Gastrocnemius medialis (tissue), 4 donors: ENCODE data around the gene OR52E2. TPM values are rescaled to one million over a fixed set of nuclear protein-coding genes. Genes with fewer than 3 reads are reported as not detected.

ENCODE experiments used
- ATAC-seq, 2 donors: fragments of 150-250 bp; one replicate each; pipeline ENCODE4 v1.9.1; 2016
- DNase-seq, 2 donors: peaks; one replicate each; pipeline ENCODE4 v3.0.0-alpha.2; 2019
- H3K27ac ChIP-seq, 4 donors: fragments of 200-600 bp; sonication (generic); 1 replicate in 1 of 4; 2 replicates in 3 of 4; pipeline ENCODE4 v1.5.1; 2016 to 2018; ENCODE audit warnings: mild to moderate bottlenecking in 2 of 4, moderate library complexity in 1 of 4
- H3K27me3 ChIP-seq, 3 donors: fragments of 200-600 bp; sonication (generic) in 2 of 3; 1 replicate in 1 of 3; 2 replicates in 2 of 3; pipeline versions ENCODE4 v1.5.1 to v1.6.0; 2016 to 2019; ENCODE audit warnings: mild to moderate bottlenecking in 1 of 3, moderate library complexity in 1 of 3
- H3K36me3 ChIP-seq, 2 donors: fragments of 200-600 bp; sonication (generic) in 1 of 2; one replicate each; pipeline ENCODE4 v1.5.1; 2017 to 2018
- H3K4me1 ChIP-seq, 2 donors: fragments of 200-600 bp; sonication (generic) in 1 of 2; one replicate each; pipeline ENCODE4 v1.5.1; 2016 to 2017; ENCODE audit warnings: mild to moderate bottlenecking in 2 of 2
- H3K4me3 ChIP-seq, 4 donors: fragments of 200-600 bp; sonication (generic) in 3 of 4; 1 replicate in 1 of 4; 2 replicates in 3 of 4; pipeline ENCODE4 v1.5.1; 2016 to 2019; ENCODE audit warnings: mild to moderate bottlenecking in 2 of 4
- H3K9me3 ChIP-seq, 3 donors: fragments of 200-600 bp; sonication (generic) in 2 of 3; 1 replicate in 1 of 3; 2 replicates in 2 of 3; pipeline ENCODE4 v1.5.1; 2016 to 2019
- POLR2A ChIP-seq, 2 donors: fragments of 450-650 bp; IDR thresholded peaks; one replicate each; pipeline ENCODE4 v1.6.1; 2017; ENCODE audit warnings: antibody characterized with exemption in 2 of 2, mild to moderate bottlenecking in 2 of 2, moderate library complexity in 2 of 2
- in situ Hi-C, 4 donors: fragments of 200-750 bp; cut with MboI; loops; one replicate each; pipeline versions ENCODE4 v1.15.0 to v1.8.0; 2017; ENCODE audit warnings: low sequenced_read_pairs in 4 of 4
- intact Hi-C: fragments of 100-400 bp; cut with DNase I; formaldehyde crosslinking; loops from one replicate; pipeline ENCODE4 v1.15.1; 2023; ENCODE audit warnings: low total_unique reads
- total RNA-seq, 4 donors: library from RNA; depleted of rRNA; stranded (reverse); fragments of >200 nt; gene quantifications; one replicate each; pipeline versions ENCODE4 v1.1.0 to v1.2.3, GENCODE V29; 2016
- TF ChIP-seq, protein P1 (sequence below), 5 experiments: fragments of 450-650 bp in 3 of 5; fragments of 200-600 bp in 2 of 5; sonication (generic) in 2 of 5; IDR thresholded peaks in 4 of 5; conservative IDR thresholded peaks in 1 of 5; 1 replicate in 4 of 5; 2 replicates in 1 of 5; pipeline ENCODE4 v1.5.1; 2016 to 2019; ENCODE audit warnings: antibody characterized with exemption in 5 of 5, mild to moderate bottlenecking in 3 of 5, moderate library complexity in 3 of 5

OR52E2 gene
- total RNA-seq, 4 donors from 2014 or later = not detected

DNA sequence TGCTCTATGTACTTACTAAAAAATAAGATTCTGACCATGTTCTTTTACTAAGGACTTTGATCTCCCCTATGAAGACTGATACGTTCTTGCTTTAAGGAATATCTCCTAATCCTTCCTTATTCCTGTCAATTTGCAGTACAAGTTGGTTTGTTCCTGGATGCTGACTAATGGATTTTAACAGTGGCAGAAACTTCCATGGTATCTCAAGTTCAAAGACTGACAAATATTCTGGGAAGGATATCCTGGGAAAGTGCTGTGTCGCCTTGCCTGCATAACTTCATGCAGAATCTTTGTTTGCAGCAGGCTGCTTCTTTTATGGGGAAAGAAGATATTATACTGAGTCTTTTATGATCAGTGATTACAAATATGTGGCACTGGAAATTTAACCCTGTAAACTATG, 21.5 kb downstream of the OR52E2 start:
- DNase-seq = no peak
- Histone ChIP-seq H3K36me3 (no peaks in the 10 kb centered on the region), H3K4me3 (no peak overlapping the region), H3K9me3 (no peaks in the 10 kb centered on the region), H3K27ac (no peak overlapping the region), H3K4me1 (no peaks in the 10 kb centered on the region), H3K27me3 (no peaks in the 10 kb centered on the region)
- no peak for TF ChIP-seq POLR2A (IDR thresholded peaks at IDR 0.05)
- TF ChIP-seq, protein P1, sequence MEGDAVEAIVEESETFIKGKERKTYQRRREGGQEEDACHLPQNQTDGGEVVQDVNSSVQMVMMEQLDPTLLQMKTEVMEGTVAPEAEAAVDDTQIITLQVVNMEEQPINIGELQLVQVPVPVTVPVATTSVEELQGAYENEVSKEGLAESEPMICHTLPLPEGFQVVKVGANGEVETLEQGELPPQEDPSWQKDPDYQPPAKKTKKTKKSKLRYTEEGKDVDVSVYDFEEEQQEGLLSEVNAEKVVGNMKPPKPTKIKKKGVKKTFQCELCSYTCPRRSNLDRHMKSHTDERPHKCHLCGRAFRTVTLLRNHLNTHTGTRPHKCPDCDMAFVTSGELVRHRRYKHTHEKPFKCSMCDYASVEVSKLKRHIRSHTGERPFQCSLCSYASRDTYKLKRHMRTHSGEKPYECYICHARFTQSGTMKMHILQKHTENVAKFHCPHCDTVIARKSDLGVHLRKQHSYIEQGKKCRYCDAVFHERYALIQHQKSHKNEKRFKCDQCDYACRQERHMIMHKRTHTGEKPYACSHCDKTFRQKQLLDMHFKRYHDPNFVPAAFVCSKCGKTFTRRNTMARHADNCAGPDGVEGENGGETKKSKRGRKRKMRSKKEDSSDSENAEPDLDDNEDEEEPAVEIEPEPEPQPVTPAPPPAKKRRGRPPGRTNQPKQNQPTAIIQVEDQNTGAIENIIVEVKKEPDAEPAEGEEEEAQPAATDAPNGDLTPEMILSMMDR (IDR thresholded peaks at IDR 0.05 in 4 of 5, conservative IDR thresholded peaks at IDR 0.05 in 1 of 5) = no peak
- intact Hi-C loops = no loop called here
- in situ Hi-C loops = no loop called here
- ATAC-seq = no peak

DNA sequence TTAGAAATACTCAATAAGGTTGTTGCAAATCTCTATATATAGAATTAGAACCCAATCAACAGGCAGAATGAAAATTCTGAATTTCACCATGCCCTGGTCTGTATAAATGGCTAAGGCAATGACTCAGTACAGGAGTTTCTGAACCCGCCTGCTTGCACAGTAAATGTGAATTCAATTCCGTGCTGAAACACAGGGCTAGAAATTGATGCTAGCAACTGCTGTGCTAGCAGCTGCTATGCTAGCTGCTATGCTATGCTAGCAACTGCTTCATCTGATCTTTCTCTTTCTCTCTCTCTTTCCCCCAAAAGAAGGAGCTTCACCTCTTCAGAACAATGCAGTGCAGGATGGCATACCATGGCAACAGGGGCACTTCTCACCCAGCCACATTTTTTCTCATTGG, 22.8 kb downstream of the OR52E2 start:
- TF ChIP-seq, protein P1 (IDR thresholded peaks at IDR 0.05 in 4 of 5, conservative IDR thresholded peaks at IDR 0.05 in 1 of 5) = no peak
- TF ChIP-seq POLR2A (IDR thresholded peaks at IDR 0.05) = no peak
- H3K27me3 ChIP-seq = no peaks in the 10 kb centered on the region
- H3K4me1 ChIP-seq = no peaks in the 10 kb centered on the region
- H3K36me3 ChIP-seq = no peaks in the 10 kb centered on the region
- no peak overlapping the region for H3K27ac ChIP-seq
- H3K4me3 ChIP-seq = no peak overlapping the region
- in situ Hi-C loops (no loop called here), intact Hi-C loops (no loop called here)
- no peak for ATAC-seq
- no peaks in the 10 kb centered on the region for H3K9me3 ChIP-seq
- DNase-seq = no peak

DNA sequence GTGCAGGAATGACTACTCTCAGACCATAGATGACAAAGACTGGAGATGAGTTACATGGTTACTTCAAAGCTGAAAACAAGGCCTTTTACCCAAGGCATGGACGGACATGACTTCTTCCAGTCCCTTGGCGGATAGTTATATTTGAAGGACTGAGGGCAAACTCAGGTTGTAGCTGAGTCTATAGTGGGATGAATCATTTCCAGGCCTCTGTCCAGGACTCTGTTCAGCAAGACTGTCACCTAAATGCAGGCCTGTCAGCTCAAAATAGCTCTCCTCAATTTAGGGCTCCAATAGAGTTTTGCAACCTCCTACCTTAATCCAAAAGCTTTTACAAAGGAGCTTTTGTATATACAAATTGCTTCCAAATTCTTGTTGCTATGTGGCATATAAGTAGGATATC, 37.4 kb downstream of the OR52E2 start:
- in situ Hi-C loops (loop anchor here in 1 of 4 donors (25.0 kb wide), 1 partner anchor 385 kb away; the partner anchor contains the start of genes OR51D1 and OR51E1), intact Hi-C loops (no loop called here)
- Histone ChIP-seq H3K36me3 (no peaks in the 10 kb centered on the region), H3K27me3 (no peaks in the 10 kb centered on the region), H3K4me3 (no peak overlapping the region), H3K9me3 (no peaks in the 10 kb centered on the region), H3K27ac (no peak overlapping the region), H3K4me1 (no peaks in the 10 kb centered on the region)
- TF ChIP-seq, protein P1 (IDR thresholded peaks at IDR 0.05 in 4 of 5, conservative IDR thresholded peaks at IDR 0.05 in 1 of 5) = no peak
- no peak for TF ChIP-seq POLR2A (IDR thresholded peaks at IDR 0.05)
- no peak for DNase-seq
- ATAC-seq = no peak

DNA sequence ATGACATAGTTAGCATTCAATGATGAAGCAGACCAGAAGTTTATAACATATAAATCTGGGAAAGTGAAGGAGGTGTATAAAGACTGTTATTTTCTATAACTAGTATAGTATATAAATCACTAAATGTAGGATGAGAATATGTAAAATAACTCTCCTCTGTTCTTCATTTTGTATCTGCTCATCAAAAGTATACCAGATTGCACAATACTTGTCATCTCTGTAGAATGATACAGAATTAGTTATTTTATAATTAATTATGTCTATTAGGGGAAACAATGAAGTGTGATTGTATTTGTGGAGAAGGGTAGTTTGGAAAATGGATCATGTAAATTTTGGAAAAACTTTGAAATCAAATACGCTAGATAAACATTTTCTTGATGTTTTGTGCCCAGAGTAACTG, 46.4 kb downstream of the OR52E2 start:
- no peak for TF ChIP-seq POLR2A (IDR thresholded peaks at IDR 0.05)
- TF ChIP-seq, protein P1 (IDR thresholded peaks at IDR 0.05 in 4 of 5, conservative IDR thresholded peaks at IDR 0.05 in 1 of 5) = no peak
- intact Hi-C loops = no loop called here
- H3K9me3 ChIP-seq = no peaks in the 10 kb centered on the region
- H3K4me3 ChIP-seq = no peak overlapping the region
- DNase-seq = no peak
- H3K27me3 ChIP-seq = no peaks in the 10 kb centered on the region
- ATAC-seq = no peak
- H3K4me1 ChIP-seq = no peaks in the 10 kb centered on the region
- H3K27ac ChIP-seq = no peak overlapping the region
- H3K36me3 ChIP-seq = no peaks in the 10 kb centered on the region
- in situ Hi-C loops = loop anchor here in 1 of 4 donors (25.0 kb wide), 1 partner anchor 376 kb away; the partner anchor contains the start of genes OR51D1 and OR51E1

DNA sequence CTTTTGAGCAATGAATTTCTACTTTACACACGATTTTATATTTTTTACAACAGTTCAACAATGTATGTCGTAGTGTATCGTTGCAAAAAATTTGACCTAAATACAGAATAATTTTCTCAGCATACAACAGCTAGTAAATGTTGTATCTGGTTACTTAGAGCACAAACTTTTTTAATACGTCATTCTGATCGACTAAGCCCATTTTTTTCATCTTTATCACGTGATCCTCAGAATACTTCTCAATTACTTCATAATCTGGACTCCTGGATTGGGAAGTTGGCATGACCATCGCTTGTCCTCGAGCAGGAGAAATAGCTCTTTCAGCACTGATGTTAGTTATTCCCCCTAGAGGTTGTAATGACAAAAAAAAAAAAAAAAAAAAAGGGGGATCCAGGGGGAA, 48.2 kb downstream of the OR52E2 start:
- H3K36me3 ChIP-seq = no peaks in the 10 kb centered on the region
- ATAC-seq = no peak
- H3K4me3 ChIP-seq = no peak overlapping the region
- in situ Hi-C loops = loop anchor here in 1 of 4 donors (25.0 kb wide), 1 partner anchor 374 kb away; the partner anchor contains the start of genes OR51D1 and OR51E1
- no peak overlapping the region for H3K27ac ChIP-seq
- no peaks in the 10 kb centered on the region for H3K27me3 ChIP-seq
- H3K4me1 ChIP-seq = no peaks in the 10 kb centered on the region
- no peak for DNase-seq
- intact Hi-C loops = no loop called here
- TF ChIP-seq, protein P1 (IDR thresholded peaks at IDR 0.05 in 4 of 5, conservative IDR thresholded peaks at IDR 0.05 in 1 of 5) = no peak
- no peak for TF ChIP-seq POLR2A (IDR thresholded peaks at IDR 0.05)
- H3K9me3 ChIP-seq = no peaks in the 10 kb centered on the region
